Measurements from ENCODE around the gene KLHL17. TPM values are rescaled to one million over a fixed set of nuclear protein-coding genes. Genes with fewer than 3 reads are reported as not detected.

KLHL17 gene
- total and polyA plus RNA-seq, 9 of the 15 experiments (the other 6 are each of a cell fraction or from before 2014, with no cell fraction given): 0.14 to 84.8 (median 13.0) TPM

GRCh38 chr1:938711-939489, 21.5 kb upstream of the KLHL17 start (continued):
- TF ChIP-seq ZMIZ1 (IDR thresholded peaks at IDR 0.05; ENCODE audit: low read depth in 2 of 2, low read length in 2 of 2) (no peak), PATZ1 (CRISPR knock-in tag; IDR thresholded peaks at IDR 0.05; ENCODE audit: borderline replicate concordance) (no peak), FIP1L1 (IDR thresholded peaks at IDR 0.05; ENCODE audit: low read depth, low read length, poor library complexity, severe bottlenecking) (no peak), TRIM24 (IDR thresholded peaks at IDR 0.05) (no peak), HMG20A (CRISPR knock-in tag; conservative IDR thresholded peaks at IDR 0.05) (no peak), ZBTB7A (IDR thresholded peaks at IDR 0.05; ENCODE audit: borderline replicate concordance, control insufficient read depth, low read depth, low read length) (peak; percentile 86; the same call in 1 of the 2 replicates), ARID3B (CRISPR knock-in tag; IDR thresholded peaks at IDR 0.05; ENCODE audit: borderline replicate concordance) (no peak), STAT6 (CRISPR knock-in tag; IDR thresholded peaks at IDR 0.05) (no peak), CREBBP (IDR thresholded peaks at IDR 0.05; ENCODE audit: low read depth, low read length) (no peak), ARHGAP35 (IDR thresholded peaks at IDR 0.05; ENCODE audit: partially characterized antibody) (no peak), PCBP1 (IDR thresholded peaks at IDR 0.05; ENCODE audit: low read depth, low read length, poor library complexity, severe bottlenecking) (peak; percentile 6)
